Right lung (tissue), 5 donors: ENCODE results near the gene SRF. TPM values are rescaled to one million over a fixed set of nuclear protein-coding genes. Genes with fewer than 3 reads are reported as not detected.

Experiments used
- DNase-seq, 2 donors: peaks; one replicate each; pipeline ENCODE4 v3.0.0-alpha.2; 2013
- polyA plus RNA-seq, 5 donors: library from polyadenylated mRNA; unstranded; fragments of 120-200 nt; gene quantifications; one replicate each; pipeline versions ENCODE4 v1.2.1 to v1.2.3, GENCODE V29; 2013; ENCODE audit warnings: inconsistent platforms in 1 of 5, low replicate concordance in 1 of 5; ENCODE audit not compliant: insufficient read length in 5 of 5, insufficient read depth in 1 of 5

SRF gene
- polyA plus RNA-seq, 5 donors = 20.5 to 31.5 (median 27.1) TPM

DNA sequence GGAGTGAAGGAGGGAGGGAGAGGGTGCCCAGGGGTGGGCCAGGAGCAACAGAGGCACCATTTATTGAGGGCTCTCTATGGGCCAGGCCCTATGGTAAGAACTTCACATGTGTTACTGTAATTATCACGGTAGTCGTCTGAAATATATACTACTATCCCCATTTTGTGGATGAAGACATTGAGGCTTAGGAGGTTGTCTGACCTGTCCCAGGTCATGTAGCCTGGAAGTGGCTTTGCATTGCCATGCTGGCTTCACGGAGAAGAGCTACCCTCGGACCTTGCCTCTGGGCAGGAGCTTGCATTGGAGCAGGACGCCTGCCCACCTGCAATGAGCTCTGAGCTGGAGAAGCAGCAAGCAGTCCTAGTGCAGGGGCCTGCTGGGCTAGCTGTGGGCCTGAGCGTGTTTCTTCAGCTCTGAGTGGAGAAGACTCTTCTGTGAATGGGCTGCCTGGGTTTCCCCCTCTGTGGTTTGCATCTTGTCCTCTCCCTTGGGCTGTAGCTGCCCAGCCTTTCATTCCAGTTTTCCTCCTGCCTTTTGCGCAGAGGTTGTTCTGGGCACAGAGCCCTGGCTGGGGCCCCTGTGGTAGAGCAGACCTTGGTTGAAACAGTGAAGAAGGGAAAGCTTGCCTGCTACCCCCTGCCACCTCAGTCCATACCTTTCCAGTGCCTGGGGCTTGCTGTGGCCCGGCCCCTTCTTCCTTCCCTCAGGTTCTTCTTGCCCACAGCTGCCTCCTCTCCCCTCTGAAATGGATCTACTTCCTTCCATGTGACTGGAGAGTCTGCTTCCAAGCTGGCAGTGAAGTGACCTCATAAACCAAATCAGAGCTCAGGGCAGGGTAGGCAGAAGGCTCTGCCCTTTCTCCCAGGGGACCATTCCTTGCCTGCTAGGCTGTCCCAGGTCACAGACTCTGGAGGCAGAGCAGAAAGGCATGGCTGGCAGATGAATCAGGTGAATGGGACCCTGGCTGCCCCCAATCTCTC lies 24.1 kb upstream of the SRF start:
- no peak for DNase-seq

DNA sequence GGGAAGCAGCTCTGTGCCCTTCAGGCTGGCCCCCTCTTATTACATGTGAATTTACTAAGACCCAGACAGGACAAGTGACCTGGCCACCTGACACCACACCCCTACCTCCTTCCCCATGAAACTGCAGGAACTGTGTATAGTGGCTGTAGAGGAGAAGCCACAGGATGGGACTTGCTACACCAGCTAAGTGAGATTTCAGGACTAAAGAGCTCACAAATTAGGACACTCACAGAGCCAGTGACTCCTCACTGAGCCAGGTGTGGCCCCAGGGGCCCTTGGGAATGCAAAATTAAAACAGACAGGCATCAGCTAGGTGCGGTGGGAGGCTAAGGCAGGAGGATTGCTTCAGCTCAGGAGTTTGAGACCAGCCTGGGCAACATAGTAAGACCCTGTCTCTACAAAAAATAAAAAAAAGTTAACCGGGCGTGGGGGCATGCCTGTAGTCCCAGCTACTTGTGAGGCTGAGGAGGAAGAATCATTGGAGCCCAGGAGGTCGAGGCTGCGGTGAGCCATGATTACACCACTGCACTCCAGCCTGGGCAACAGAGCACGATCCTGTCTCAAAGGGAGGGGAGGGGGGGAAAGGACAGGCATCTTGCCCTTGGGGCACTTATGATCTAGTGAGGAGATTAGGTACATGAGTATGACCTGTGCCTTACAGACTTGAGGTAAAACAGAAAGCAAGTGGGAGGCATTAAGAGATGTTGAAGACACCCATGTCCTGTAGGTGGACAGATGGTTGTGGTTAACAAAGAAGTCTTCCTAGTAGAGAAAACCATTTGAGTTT lies 23.2 kb upstream of the SRF start:
- DNase-seq = no peak

DNA sequence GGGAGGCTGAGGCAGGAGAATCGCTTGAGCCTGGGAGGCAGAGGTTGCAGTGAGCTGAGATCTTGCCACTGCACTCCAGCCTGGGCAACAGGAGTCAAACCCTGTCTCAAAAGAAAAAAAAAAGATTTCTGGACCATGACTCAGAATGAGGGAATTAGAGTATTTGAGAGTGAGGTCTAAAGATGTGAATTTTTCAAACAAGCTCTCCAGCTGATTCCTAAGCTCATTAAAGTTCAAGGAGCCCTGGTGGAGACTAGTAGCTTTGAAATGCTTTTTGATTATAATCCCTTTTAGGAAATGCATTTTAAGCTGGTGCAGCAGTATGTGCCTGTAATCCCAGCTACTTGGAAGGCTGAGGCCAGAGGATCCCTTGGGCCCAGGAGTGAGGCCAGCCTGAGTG lies 21.8 kb upstream of the SRF start:
- no peak for DNase-seq

DNA sequence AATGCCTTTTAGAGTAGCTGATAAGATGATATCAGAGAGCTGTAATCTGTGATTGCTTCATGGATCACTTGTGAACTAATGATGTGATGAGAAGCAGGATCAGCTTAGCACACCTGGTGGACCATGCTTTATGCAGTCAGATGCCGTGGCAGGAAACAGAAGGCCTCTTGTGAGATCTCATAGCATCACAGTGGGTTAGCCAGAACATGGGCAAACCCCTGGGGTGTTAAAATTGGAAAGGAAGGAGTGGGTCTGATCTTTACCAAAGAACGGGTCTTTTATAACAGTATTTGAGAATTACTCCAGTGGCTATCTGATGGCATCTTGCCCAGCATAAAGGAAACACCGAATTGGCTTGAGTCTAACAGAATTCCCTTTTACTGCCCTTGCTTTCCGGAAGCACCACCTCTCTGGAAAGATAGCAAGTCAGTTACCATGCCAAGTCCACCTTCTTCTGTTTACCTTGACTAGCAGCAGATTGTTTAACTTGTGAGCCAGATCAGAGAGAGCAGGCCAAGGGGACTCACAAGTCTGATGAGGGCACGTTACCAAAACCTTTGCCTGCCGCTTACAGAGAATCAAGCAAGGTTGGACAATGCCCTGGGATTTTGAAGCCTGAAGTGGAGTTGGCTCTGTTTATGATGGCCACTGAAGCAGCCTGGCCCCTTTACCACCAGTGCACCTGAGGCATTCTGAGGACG lies 20.9 kb upstream of the SRF start:
- DNase-seq = no peak

GRCh38 chr6:43159599-43159998 lies 11.5 kb upstream of the SRF start:
- no peak for DNase-seq

DNA sequence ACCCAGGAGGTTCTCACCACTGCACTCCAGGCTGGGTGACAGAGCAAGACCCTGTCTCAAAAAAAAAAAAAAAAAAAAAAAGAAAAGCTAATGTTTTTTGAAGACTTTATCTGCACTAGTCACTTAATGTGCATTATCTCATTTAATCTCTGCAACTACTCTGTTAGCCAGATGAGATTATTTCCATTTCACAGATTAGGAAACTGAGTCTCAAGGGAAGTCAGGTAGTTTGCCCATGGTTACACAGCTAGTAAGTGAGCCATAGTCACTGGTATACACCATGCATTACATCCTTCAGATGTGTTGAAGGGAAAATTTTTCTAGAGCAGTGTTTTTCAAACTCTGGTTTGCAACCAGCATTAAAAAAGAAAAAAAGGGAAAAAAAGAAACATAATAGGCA lies 7.2 kb upstream of the SRF start:
- DNase-seq = no peak

DNA sequence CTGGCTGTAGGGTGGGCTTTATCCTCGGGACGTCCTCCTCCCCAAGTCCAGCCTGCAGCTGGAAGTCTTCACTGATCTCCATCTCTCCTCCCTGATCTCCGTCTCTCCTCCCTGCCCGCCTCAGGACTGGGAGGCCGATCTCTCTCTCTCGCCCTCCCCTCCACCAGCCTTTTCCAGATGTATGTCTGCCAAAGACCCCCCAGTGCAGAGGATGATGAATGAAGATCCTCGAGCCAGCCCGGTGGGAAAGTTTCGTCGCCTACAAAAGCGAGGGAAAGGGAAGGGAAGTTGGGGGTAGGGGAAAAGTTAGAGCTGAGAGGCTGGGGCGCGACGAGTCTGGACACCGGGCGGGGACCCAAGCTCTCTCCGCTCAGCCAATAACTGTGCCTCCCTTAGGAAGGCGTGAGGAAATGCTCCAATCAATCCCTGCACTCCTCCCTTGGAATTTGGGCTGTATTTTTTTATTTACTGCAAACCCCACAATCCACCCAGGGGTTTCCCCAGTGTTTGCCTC lies 595 bp upstream of the SRF start:
- DNase-seq = no peak

DNA sequence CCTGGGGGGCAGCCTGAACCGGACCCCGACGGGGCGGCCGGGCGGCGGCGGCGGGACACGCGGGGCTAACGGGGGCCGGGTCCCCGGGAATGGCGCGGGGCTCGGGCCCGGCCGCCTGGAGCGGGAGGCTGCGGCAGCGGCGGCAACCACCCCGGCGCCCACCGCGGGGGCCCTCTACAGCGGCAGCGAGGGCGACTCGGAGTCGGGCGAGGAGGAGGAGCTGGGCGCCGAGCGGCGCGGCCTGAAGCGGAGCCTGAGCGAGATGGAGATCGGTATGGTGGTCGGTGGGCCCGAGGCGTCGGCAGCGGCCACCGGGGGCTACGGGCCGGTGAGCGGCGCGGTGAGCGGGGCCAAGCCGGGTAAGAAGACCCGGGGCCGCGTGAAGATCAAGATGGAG lies 636 bp downstream of the SRF start:
- DNase-seq = no peak

- peak in 1 of 2 donors; percentile 42 for DNase-seq
These were observed 1.3 kb downstream of the SRF start for GRCh38 chr6:43172104-43173007.

GRCh38 chr6:43173591-43174262 lies 2.7 kb downstream of the SRF start:
- DNase-seq = no peak

GRCh38 chr6:43174263-43175112 lies 3.4 kb downstream of the SRF start:
- peak; percentile 97 to 98 for DNase-seq

GRCh38 chr6:43175676-43176422 lies 4.8 kb downstream of the SRF start:
- no peak for DNase-seq

DNA sequence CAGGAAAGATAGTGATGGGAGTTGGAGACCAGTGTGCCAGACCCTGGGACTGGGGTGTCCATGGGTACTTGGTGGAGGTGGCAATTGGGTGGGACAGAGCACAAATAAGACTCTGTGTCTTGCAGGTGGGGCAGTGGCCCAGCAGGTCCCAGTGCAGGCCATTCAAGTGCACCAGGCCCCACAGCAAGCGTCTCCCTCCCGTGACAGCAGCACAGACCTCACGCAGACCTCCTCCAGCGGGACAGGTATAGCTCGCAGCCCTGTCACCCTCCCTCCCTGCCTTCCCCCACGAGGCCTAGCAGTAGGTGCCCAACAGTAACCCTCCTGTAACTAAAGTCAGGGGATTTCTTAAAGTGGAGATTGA lies 5.3 kb downstream of the SRF start:
- DNase-seq = no peak

- DNase-seq = no peak
These were observed 7.1 kb downstream of the SRF start for GRCh38 chr6:43178150-43178549.

- DNase-seq = no peak
These were observed 8.1 kb downstream of the SRF start for GRCh38 chr6:43178951-43179830.

- no peak for DNase-seq
These were observed 9.0 kb downstream of the SRF start for GRCh38 chr6:43180058-43180457.

GRCh38 chr6:43180985-43181384 lies 9.9 kb downstream of the SRF start:
- DNase-seq = no peak

- no peak for DNase-seq
These were observed 10.5 kb downstream of the SRF start for GRCh38 chr6:43181621-43181941.
